ENCODE results near the gene CLDND1.
A peak's percentile ranks its signal among the peaks of the same experiment; 100 is the strongest.

CLDND1 gene

DNA sequence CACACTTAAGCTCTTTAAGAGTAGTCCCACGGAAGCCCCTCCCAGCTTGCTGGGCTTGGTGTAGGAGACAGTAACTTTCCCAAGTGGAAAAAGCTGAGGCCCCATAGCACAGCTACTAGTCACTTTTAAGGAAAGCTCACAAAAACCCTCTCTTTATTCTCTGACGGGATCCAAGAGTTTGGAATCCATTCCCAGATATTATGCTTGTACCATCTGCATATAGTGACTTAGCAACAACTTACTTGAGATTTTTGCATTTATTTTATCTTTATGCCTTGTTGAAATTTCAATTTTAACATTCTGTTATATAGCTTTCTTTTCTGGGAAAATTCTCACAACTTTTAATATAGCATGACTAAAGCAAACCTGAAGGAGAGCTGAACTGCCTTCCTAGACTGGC is 28.5 kb upstream of the CLDND1 start:
- no peak for DNase-seq

DNA sequence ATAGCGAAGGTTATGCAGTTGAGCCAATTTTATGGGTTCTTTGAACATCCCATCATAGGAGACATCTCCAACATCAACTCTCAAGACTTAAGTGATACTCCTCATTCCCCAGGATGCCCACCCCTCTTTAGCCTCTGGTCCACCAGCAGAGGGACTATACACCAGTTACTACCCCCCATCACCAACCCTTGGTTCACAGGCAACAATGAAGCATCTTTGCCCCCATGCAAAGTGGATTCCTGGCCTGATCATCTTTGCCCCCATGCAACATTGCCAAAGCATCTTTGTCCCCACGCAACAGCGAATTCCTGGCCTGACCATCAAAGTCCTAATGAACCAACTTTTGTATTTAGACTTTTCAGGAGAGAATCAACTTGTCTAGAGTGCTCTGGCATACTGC is 28.1 kb upstream of the CLDND1 start:
- no peak for DNase-seq

DNA sequence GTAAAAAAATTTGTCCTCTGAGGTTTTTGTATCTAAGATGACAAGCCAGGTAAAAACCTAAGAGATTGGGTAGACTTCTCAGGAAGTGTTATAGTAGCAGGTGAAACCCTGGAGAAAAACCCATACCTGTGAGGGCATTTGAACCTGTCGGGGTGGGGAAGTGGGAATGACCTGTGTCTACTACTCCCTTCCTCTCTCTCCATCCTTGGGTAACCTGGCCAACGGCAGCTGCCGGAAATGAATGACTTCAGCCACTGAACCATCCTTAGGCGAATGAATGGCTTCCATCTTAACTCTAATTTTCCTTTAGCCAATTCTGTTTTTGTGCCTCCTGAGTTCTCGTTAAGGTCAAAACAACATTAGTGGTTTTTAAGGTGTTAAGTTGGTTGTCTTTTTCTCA is 25.8 kb upstream of the CLDND1 start:
- no peak for DNase-seq

DNA sequence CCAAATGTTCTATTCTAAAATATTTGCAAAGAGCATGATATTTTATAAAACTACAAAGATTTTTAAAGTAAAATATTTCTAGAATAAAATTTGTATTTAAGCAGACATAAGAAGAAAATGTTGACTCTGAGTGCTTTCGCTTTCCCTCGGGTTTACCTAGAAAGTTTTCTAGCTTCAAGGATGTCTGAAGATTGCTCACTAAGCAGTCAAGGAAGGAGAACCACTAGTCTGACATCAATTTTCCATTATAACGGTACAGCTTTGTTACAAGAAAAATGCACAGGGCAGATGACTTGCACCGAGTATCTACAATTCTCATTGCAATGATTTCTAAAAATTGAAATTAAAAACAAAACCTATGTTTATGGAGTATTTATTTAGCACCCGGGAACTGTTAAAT is 23.2 kb upstream of the CLDND1 start:
- DNase-seq = peak; percentile 82

DNA sequence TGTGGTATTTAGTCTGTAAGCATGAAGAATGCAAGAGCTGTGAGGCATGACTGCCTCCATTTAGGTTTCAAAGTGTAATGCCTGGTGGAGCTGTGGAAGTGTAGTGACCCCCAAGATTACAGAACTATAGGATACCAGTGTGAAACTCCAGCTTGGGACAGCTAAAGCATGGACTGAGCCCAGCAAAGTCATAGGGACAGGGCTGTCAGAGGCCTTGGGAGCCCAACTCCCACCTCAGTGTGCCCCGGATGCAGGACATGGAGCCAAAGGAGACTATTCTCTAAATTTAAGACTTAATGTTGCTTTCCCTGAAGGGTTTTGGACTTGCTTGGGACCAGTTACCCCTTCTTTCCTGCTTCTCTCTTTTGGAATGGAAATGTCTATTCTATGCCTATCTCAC is 19.9 kb upstream of the CLDND1 start:
- DNase-seq = no peak

DNA sequence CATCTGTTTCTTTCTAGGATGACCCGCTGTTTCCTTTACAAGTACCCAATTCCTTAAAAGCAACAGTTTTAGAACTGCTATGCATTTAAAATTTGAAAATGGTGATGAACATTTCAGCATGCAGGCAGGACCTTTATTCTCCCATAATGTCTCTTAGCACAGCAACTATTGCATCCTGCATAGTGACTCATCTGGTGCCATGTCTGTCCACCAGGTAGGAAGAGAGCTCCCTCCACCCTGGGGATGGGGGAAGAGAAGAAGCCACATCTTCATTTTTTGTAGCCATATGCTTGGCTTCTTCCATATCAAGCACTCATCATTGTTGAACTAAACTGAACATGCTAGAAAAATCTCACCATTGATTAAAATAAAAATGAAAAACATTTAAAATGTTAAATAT is 19.0 kb upstream of the CLDND1 start:
- DNase-seq = peak; percentile 67

DNA sequence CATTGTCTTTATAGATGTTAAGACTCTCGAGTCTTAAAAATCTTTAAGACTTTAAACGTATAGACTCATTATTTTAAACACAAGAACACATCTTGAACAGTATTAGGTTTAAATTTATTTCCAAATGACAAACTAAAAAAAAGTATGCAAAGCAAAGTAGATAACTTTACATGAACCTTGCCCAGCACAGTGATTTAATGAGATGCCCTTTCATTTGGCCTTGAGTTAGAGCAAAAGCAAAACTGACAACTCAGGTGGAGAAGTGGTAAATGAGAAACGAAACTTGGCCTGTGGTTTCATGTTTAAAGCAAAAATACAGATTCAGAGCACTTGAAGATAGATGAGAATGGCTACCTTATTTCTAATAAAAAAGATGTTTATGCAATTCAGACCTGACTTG is 17.6 kb upstream of the CLDND1 start:
- DNase-seq = peak; percentile 89

DNA sequence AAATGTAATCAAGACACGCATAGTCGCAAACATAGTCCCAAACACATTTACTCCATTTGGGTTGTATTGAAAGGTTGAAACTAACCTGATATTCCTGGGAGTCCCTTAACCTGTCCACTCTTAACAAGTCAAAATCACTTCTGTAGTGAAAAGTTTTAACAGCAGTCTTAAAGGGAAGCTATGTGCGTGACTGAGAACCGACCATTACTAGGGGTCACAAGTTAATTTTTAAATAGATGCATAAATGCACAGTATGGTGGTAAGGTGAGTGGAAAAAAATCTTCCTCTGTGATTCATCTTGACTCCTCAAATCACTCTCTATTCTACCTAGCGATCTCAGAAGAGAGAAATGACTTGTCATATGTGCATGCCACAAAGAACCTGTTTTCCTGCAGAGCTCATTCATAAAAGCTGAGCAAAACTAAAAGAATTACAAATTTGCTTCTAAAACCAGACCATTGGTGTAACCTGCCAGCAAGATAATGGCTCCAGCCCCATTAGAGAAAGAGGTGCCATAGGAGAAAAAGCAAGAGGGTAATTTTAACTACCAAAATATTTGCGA is 13.8 kb upstream of the CLDND1 start:
- DNase-seq = peak; percentile 93

DNA sequence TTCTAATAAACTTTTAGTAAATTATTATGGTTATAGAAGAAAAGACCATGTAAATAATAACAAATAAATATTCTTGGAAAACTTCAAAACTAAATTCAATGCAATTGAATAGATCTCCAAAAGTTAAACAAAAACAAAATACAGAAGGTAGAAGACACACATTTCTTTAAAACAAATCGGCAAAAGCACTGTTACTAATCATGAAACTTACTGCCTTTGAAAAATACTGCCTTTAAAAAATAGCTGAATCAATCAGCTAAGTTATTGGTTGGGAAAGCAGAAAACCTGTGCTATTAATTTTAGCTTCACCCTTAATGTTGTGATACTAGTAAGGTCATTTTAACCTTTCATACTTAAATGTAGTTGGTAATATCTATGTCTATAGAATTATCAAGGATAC is 12.0 kb upstream of the CLDND1 start:
- DNase-seq = no peak

DNA sequence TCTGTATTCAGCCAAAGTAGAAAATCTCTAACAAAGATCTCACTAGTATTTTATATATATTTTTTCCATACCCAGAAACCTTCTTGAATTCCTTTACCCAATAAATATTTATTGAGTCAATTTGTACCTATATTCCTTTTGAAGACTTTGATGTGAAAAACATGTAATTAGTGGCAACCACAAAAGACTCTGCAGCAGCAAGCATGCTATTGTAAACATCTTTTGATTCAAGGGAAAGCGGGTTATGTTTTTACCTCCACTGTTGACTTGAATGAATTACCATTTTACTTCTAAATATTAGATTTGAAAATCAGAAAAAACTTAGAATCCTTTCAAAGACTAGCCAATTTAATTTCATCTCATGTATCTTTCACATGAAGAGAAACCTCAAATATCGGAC is 11.5 kb upstream of the CLDND1 start:
- DNase-seq = no peak

DNA sequence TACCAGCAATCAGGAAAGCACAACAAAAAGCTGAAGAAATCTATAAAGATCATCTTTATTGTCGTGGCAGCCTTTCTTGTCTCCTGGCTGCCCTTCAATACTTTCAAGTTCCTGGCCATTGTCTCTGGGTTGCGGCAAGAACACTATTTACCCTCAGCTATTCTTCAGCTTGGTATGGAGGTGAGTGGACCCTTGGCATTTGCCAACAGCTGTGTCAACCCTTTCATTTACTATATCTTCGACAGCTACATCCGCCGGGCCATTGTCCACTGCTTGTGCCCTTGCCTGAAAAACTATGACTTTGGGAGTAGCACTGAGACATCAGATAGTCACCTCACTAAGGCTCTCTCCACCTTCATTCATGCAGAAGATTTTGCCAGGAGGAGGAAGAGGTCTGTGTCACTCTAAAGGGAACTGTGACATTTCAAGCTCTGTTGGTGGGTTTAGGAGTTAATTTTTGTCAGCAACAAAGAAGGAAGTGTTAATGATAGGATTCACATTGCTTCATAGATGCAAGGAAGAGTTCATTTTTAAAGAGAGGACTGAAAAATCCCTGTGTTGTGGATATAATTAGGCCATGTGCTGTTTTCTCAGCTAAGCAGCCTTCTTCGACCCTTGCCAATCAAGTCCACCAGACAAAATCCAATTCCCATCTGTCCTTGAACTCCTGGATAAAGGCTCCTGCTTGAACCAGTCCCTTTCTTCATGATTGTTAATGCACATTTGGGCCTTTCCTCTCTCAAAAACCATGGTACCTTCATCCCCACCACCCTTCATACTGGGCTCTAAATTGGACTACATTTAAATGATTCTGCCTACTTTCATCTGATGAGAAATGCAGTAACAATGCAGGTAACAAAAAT is 10.2 kb upstream of the CLDND1 start:
- DNase-seq = no peak

DNA sequence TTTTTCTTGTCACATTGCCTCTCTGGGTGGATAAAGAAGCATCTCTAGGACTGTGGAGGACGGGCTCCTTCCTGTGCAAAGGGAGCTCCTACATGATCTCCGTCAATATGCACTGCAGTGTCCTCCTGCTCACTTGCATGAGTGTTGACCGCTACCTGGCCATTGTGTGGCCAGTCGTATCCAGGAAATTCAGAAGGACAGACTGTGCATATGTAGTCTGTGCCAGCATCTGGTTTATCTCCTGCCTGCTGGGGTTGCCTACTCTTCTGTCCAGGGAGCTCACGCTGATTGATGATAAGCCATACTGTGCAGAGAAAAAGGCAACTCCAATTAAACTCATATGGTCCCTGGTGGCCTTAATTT is 9.6 kb upstream of the CLDND1 start:
- no peak for DNase-seq

DNA sequence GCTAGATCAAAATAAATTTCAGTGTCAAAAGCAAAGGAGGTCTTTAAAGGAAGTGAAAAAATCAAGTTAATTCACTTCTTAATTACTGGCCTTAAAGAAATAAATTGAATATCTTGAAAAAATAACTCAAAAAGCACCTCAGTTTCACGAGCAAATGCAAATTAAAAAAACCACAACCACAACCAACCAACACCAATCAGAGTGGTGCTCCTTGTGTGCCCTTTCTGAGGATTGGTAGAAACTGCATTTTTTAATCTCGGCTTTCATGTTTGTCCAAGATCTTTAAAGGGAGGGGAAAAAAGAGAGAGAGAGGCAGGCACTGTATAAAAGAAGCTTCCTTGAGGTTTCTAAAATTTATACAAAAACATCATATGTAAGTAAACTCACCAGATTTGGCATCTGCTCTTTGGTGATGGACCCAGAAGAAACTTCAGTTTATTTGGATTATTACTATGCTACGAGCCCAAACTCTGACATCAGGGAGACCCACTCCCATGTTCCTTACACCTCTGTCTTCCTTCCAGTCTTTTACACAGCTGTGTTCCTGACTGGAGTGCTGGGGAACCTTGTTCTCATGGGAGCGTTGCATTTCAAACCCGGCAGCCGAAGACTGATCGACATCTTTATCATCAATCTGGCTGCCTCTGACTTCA is 9.0 kb upstream of the CLDND1 start, which contains the start of gene GPR15:
Gene GPR15 (plus strand): TSS at position 357 of the 653 bp plus-strand sequence. CDS start 56 bp downstream, at position 413.
- DNase-seq = peak; percentile 58

DNA sequence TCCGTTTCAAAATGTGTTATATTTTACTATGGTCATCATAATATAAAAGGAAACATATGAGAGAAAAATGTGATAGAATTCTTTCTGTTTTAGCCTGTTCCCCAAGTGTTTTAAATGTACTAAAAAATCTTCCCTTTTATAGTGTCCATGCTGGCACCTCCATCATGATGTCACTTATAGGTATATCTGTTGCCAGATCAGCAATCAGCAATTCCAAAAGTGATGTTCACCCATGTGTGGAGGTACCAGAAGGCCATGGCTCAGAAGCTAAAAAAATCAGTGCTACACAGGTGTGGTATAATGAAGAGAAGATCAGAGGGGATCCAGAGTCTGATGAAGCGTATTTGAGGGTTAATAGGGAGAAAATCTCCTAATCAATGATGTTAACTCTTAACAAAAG is 8.0 kb upstream of the CLDND1 start:
- DNase-seq = no peak

DNA sequence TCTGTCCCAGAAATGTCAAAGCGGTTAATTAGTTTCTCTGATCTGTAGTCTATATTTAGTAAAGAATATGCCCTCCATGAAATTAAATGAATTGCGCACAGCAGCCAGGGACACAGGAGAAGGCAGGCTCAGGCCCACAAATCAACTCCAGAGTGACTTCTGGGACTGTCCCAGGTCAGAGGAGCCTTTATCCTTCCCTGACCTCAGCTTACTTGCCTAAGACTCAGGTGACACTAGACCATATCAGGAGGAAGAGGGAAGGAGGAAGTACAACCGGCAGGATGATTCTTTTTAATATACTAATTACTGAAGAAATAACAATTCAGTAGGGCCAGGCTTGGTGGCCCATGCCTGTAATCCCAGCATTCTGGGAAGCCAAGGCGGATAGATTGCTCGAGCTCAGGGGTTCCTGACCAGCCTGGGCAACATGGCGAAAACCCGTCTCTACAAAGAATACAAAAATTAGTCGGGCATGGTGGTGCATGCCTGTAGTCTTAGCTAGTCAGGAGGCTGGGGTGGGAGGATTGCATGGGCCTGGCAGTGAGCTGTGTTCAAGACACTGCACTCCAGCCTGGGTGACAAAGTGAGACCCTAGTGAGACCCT is 7.3 kb upstream of the CLDND1 start:
- DNase-seq = no peak

DNA sequence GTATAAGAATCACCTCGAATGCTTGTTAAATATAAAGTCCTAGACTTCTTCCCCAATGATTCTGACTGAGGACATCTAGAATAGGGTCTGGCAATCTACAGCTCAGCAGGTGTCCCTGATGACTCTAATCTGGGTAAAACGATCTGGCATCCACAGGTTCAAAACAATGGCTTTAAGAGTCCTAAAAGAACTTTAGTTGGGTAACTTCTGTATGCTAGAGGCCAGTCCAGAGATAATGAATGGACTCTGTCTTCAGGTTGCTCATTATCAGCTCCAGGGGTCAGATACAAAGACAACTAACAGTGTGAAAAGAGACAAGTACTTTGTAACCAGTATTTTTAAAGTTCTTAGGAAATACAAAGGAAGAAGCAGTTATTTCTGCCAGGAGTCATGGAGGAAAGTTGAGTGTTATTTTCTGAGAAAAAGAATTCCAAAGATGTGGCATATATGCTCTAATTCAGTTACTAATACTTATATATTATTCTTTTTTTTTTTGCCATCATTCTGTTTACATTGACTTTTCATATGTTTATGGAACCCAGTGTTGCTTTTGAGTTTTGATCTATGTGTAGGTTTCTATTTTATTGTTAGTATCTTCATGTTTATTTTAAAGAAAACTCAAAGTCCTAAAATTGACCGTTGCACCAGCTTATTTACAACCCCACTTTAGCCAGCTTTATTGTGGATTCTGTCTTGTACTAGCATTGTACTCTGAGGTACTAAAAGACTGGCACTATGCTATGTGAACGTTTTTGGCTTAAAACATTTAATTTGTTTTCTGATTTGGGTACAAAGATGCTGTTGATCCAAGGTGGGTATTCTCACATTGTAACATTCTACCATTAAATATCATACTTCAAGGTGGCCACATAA is 6.0 kb upstream of the CLDND1 start:
- DNase-seq = no peak

DNA sequence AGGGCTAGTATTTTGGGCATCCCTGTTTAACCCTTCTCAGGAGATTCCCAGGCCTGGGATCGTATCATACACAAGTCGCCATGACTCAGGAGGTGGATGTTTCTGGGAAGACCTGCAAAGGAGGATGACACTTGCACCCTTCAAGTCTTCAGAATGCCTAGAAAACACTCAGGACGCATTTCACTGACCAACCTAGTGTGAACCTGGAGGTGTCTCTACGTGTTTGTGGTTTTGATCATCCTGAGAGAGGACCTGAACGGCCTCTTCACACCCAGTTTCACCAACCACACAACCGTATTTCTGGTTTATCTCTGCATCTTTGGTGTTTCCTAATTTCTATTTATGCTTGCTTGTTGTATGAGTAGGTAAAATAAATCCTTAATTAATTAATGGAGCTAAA is 2.8 kb upstream of the CLDND1 start:
- peak; percentile 78 for DNase-seq

DNA sequence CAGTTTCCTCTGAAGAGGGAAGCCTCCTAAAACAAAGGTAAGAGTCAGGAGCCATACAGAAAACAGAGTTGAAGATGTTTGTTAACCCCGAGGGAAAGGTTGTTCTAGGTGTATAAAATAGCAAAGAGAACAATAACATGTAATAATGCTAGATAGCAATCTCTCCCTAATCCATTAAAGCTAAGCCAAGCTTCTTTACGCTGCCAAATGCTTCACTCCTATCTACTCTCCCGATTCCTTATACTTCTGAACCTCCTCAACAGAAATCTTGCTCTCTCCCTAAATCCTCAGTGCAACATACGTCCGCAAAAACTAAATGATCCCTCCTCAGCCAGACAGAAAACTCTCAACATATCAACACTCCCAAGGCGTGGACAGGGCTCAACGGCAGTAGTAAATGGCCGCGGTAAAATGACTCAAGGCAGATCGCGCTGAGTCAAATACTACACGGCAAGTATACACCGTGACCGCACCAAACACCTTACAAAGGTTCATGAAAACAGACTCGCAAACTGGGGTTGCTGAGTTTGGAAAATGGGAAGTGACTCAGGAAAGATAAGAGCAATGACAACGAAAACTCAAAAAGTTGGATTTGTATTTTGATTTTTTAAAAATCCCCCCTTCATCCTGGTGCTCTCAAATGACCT is 682 bp downstream of the CLDND1 start:
- peak; percentile 81 for DNase-seq

DNA sequence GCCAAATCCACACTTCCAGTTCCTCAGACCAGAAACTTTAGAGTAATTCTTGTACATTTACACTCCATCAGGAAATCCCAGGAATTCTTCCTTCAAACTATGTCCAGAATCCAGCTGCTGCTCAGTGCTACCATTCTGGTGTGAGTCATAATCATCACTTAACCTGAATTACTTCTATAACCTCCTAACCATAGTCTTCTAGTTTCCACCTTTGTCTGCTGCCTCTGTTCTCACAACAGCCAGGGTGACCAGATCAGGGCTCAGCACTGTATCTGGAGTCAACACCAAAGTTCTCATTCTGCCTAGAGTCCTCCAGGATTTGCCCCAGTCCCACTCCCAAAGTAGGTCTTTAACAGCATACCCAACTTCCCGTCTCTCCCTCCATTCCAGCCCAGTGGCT is 3.4 kb downstream of the CLDND1 start:
- no peak for DNase-seq

DNA sequence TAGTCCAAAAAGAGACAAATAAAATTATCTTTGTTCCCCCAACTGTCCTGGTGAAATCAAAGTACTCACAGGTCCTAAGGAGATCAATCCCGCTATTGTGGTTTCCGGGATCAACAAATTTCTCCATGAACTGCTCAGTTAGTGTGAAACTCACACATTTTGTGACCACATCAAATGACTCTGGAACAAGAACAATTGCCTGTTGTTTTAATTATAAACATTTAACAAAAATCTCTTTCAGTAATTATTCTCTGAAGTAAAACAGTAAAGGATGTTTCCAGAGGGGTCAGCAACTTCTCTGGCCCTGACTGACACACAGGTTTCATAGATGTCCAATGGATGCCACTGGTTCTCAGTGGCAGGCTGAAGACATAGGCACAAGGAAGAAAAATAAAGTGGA is 3.9 kb downstream of the CLDND1 start:
- DNase-seq = no peak

DNA sequence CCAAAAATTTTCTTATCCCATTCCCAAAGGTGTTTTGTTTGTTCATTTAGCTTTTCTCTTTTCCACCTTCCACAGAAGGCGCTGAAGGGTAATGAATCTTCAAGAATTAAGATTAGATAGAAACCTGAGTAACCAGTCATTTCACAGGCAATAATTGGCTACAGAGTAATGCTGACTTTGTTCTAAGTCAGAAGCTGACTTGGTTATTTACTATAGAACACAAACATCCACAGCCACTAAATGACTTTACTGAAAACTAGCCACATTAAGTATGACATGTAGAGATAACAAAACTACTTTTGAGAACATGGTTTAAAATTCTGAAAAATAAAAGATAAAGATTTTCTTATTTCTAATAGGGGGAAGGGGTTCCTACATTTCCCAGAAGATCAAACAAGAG is 7.8 kb downstream of the CLDND1 start:
- no peak for DNase-seq

DNA sequence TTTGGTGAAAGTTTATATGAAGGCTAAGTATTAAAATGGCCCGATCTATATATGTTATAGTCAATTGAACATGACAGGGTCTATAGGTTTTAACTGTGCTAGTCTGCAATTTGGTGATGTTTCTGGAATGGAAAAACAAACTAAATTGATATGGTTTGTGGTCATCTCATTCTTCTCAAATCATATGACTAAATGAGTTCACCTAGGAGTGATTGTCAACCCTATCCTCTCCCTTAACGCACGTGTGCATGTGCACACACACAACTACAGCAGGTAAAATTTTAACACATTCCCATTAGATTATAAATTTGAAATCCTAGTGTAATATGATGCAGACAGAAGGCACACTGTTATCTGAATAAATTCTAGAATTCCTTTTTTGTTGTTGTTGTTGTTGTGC is 9.0 kb downstream of the CLDND1 start:
- DNase-seq = no peak
